NCI-H128 (cell line): Measurements from ENCODE around the gene ZBTB2.
"Not testable (repeated sequence)": the region's sequence is repeated elsewhere in the genome, so short reads cannot be mapped to it uniquely, and the experiment has no call there.

Source experiments
- DNase-seq: peaks from one replicate; lab custom pipeline; 2025; ENCODE audit not compliant: unreplicated experiment; lab: John Stamatoyannopoulos, UW

The ZBTB2 gene

DNA sequence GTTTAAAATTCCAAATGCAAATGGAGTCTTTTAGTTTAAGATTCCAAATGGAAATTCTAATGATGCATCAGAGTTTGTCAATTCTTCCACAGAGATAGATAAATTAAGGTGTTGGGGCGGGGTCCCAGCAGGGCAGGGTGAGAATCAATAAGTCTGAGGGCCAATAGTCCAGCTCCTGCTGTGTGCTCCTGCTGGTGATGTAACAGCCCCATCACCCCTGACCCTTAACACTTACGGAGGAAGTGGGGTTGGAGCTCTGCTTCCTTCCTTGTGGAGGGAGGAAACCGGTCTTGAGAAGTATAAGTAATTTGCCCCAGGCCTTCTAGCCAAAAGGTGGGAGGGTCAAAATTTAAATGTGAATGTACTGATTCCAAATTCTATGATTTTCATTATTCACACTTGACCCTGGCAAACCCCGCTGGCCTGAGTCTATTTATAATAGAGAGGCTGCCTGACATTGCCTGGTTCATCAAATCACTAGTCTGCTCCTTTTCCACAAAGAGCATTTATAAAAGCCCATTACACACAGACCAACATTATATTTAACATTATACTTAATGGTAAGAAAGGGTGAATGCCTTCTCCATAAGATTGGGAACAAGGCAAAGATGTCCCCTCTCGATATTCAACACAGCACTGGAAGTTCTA is 17.2 kb downstream of the ZBTB2 start:
- DNase-seq = no peak

DNA sequence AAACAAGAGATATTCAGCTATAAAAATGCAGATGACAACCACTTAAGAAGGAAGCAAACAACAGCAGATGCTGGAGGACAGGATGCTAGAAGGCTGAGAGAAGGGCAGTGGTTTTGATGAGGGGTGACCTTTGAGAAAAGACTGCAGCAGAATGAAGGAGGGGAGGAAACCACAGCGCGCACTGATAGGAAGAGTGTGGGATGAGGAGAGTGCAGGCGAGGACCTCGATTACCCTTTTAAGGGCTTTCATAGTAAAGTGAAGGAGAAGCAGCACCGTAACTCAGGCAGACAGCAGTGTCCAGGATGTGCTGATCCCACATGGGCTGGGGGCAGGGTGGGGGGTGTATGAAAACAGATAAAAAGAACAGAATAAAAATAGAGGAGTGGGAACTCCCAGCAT is 19.2 kb downstream of the ZBTB2 start:
- no peak for DNase-seq

DNA sequence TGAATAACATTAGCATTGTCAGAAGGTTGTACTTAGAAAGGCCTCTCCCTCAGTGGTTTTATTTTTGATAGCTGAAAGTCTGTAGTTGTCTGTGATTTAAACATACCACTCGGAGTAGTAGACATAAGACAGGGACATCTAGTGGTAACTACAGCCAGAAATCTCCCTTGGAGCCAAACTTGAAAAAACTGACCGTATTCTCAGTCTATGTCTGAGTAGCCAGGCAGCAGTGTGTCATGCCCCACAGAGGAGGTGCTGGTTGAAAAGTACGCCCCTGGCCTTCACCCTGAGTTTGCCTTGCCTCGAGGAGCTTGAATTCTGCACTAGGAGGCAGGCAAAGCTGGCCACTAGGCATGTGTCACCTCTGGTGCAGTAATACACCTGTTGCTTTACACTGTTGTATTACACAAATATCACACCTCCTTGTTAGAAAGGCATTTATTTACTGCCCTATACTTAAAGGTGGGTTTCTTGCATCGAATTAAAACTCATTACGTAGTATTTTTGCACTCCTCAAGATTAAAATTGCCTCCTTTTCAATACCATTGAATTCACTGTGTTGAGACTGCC is 20.8 kb downstream of the ZBTB2 start:
- no peak for DNase-seq

DNA sequence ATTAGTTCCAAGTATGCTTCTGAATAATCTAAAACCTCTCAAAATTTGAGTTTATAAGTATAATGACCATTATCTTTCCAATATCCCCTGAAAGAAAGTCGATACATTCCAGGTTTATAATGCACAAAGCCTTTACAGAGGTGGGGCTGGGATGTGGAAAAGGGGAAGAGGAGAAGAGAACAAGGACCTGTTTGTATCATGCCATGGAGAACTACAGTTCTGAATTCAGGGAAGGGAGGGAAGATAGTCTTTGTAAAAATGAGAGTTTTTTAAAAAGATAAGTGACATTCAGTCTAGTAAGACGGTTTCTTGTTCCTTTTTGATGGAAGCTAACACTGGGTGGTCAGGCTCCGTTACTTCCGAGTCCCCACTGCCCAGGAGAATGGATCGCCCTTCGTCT is 26.1 kb downstream of the ZBTB2 start:
- DNase-seq = no peak

DNA sequence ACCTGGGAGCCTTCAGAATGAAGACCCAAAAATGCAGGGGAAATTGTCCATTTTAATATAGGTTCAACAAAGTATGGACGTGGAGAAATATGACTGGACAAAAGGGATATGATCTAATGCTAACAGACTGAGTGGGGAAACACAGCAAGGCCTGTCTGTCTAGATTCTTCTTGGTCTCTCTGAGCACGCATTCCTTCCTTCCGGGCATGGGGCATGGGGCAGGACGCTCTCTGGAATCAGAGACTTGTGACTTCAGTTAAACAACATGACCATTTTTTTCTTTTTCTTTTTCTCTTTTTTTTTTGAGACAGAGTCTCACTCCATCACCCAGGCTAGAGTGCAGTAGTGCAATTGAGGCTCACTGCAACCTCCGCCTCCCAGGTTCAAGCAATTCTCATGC is 31.9 kb downstream of the ZBTB2 start:
- DNase-seq = no peak

DNA sequence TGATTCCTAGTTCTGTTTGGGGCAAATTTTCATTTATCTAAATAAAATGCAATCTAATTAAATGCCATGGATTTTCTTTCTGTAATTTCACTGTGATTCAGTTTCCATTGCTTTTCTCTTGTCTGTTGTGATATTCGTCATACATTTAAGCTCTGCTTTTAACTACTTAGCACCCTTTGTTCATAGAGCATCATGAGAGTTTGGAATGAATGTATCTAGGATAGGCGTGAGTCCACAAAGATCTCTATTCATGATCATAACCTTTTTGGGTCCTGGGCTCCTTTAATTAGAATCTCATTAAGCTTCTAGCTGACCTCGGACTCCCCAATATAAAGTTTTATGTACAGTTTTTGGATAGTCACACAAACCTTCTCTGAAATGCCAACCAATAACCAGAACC is 32.9 kb downstream of the ZBTB2 start:
- DNase-seq = no peak

DNA sequence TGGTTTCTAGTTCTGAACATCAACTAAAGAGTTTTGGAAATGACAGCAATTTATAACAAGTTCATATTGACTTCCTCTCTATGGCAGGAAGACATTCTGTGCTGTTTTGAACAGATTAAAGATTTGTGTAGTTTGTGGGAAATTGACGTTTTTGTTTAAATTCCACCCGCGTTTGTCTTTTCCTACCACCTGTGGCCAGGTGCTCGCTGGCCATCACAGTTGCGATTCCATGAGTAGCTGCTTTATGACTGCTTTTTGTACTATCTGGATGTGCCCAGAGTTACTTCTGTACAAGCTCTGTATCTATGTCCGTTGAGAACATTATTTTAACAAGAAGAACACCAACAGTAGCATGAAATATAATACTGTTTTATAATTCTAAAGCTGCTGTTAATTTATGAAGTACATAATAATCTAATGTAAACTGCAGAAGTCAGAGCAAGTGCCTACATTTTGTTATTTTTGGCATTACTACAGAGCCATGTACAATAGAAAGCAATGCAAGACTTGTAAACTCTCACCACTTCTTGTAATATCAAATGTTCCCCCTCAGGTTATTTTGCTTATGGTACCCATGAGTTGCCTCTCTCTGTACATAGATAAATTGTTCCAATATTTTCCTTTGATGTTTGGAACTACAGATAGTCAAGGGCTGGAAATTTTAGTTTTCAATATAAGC is 33.5 kb downstream of the ZBTB2 start:
- no peak for DNase-seq

DNA sequence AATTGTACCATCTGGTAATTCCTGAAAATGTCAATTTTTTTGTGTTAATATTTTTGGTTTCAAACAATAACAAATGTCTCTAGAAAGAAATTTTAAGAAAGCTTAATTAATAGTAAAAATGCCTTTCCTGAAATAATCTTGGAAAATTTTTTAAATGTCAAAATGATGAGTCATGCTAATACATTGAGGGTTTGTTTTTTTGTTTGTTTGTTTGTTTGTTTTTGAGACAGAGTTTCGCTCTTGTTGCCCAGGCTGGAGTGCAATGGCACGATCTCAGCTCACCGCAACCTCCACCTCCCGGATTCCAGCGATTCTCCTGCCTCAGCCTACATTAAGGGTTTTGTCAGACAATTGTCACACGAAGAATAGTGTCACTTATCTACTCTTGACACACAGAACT is 34.4 kb downstream of the ZBTB2 start:
- not testable (repeated sequence) for DNase-seq

DNA sequence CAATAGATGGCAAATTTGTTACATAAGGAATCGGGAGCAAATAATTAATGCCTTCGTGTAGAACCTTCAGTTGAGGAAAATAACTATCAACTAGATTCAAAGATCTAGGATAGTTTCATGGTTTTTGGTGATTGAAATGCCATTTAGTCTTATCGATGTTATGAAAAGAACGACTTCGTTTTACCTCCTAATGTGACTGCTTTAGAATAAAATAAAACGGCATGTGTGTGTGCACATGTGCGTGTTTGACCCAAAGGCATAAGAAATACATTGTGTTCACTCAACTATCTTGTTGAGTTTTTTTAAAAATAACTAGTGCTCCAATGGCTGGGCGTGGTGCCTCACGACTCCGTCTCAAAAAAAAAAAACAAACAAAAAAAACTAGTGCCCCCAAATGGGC is 37.6 kb downstream of the ZBTB2 start:
- DNase-seq = no peak

DNA sequence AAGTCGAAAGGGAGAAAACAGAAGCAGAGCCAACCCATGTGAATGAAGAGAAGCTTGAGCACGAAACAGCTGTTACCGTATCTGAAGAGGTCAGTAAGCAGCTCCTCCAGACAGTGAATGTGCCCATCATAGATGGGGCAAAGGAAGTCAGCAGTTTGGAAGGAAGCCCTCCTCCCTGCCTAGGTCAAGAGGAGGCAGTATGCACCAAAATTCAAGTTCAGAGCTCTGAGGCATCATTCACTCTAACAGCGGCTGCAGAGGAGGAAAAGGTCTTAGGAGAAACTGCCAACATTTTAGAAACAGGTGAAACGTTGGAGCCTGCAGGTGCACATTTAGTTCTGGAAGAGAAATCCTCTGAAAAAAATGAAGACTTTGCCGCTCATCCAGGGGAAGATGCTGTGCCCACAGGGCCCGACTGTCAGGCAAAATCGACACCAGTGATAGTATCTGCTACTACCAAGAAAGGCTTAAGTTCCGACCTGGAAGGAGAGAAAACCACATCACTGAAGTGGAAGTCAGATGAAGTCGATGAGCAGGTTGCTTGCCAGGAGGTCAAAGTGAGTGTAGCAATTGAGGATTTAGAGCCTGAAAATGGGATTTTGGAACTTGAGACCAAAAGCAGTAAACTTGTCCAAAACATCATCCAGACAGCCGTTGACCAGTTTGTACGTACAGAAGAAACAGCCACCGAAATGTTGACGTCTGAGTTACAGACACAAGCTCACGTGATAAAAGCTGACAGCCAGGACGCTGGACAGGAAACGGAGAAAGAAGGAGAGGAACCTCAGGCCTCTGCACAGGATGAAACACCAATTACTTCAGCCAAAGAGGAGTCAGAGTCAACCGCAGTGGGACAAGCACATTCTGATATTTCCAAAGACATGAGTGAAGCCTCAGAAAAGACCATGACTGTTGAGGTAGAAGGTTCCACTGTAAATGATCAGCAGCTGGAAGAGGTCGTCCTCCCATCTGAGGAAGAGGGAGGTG is 38.7 kb downstream of the ZBTB2 start:
- DNase-seq = no peak

DNA sequence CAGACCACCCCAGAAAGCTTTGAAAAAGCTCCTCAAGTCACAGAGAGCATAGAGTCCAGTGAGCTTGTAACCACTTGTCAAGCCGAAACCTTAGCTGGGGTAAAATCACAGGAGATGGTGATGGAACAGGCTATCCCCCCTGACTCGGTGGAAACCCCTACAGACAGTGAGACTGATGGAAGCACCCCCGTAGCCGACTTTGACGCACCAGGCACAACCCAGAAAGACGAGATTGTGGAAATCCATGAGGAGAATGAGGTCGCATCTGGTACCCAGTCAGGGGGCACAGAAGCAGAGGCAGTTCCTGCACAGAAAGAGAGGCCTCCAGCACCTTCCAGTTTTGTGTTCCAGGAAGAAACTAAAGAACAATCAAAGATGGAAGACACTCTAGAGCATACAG is 39.6 kb downstream of the ZBTB2 start:
- DNase-seq = no peak

DNA sequence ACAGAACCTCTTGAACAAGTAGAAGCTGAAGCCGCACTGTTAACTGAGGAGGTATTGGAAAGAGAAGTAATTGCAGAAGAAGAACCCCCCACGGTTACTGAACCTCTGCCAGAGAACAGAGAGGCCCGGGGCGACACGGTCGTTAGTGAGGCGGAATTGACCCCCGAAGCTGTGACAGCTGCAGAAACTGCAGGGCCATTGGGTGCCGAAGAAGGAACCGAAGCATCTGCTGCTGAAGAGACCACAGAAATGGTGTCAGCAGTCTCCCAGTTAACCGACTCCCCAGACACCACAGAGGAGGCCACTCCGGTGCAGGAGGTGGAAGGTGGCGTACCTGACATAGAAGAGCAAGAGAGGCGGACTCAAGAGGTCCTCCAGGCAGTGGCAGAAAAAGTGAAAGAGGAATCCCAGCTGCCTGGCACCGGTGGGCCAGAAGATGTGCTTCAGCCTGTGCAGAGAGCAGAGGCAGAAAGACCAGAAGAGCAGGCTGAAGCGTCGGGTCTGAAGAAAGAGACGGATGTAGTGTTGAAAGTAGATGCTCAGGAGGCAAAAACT is 40.1 kb downstream of the ZBTB2 start:
- no peak for DNase-seq

DNA sequence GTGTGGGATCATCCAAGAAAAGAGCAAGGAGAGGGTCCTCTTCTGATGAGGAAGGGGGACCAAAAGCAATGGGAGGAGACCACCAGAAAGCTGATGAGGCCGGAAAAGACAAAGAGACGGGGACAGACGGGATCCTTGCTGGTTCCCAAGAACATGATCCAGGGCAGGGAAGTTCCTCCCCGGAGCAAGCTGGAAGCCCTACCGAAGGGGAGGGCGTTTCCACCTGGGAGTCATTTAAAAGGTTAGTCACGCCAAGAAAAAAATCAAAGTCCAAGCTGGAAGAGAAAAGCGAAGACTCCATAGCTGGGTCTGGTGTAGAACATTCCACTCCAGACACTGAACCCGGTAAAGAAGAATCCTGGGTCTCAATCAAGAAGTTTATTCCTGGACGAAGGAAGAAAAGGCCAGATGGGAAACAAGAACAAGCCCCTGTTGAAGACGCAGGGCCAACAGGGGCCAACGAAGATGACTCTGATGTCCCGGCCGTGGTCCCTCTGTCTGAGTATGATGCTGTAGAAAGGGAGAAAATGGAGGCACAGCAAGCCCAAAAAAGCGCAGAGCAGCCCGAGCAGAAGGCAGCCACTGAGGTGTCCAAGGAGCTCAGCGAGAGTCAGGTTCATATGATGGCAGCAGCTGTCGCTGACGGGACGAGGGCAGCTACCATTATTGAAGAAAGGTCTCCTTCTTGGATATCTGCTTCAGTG is 40.8 kb downstream of the ZBTB2 start:
- no peak for DNase-seq

DNA sequence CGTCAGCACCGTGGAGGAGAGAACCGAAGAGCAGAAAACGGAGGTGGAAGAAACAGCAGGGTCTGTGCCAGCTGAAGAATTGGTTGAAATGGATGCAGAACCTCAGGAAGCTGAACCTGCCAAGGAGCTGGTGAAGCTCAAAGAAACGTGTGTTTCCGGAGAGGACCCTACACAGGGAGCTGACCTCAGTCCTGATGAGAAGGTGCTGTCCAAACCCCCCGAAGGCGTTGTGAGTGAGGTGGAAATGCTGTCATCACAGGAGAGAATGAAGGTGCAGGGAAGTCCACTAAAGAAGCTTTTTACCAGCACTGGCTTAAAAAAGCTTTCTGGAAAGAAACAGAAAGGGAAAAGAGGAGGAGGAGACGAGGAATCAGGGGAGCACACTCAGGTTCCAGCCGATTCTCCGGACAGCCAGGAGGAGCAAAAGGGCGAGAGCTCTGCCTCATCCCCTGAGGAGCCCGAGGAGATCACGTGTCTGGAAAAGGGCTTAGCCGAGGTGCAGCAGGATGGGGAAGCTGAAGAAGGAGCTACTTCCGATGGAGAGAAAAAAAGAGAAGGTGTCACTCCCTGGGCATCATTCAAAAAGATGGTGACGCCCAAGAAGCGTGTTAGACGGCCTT is 41.6 kb downstream of the ZBTB2 start:
- no peak for DNase-seq

DNA sequence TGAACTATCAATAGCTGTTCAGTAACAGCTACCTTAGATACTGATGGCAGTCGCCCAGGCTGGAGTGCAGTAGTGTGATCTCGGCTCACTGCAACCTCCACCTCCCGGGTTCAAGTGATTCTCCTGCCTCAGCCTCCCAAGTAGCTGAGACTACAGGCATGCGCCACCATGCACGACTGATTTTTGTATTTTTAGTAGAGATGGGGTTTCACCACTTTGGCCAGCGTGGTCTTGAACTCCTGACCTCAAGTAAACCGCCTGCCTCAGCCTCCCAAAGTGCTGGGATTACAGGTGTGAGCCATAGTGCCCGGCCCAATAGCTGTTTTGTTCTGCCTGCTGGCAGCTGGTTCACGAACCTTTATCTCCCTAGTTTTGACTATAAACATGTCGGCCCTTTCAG is 48.6 kb downstream of the ZBTB2 start:
- not testable (repeated sequence) for DNase-seq

DNA sequence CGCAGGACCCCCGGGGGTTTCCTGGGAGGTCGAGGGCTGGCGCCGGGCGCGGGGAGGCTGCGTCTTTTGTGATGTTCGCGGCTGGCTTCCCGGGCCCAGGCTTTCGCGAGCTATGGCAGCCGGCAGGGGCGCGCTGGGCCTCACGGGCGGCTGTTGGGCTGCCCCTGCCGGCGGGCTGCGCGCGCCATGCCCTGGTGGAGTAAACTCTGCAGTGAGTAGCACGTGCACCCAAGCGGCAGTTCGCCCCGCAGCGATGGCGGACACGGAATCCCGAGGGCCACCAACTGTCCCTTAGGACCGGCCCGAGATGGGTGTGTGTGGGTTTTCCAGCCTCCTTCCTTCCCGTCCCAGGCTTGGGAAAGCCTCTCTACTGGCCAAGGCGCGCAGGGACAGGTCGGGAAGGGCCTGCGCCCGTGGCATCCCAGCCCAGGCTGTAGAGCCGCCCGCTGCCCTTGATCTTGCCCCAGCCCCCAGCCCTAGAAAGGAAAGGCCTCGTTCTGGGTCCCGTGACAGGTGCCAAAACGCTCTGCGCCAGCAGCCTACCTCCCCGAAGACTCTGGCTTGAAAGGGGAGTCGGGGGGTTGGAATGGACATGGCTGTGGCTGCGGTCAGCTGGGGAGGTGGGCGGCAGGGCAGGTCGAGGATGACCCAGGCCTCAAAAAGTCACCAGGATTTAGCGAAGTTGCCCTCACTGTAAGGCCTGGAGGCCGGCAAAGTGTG is 49.7 kb downstream of the ZBTB2 start:
- DNase-seq = no peak

DNA sequence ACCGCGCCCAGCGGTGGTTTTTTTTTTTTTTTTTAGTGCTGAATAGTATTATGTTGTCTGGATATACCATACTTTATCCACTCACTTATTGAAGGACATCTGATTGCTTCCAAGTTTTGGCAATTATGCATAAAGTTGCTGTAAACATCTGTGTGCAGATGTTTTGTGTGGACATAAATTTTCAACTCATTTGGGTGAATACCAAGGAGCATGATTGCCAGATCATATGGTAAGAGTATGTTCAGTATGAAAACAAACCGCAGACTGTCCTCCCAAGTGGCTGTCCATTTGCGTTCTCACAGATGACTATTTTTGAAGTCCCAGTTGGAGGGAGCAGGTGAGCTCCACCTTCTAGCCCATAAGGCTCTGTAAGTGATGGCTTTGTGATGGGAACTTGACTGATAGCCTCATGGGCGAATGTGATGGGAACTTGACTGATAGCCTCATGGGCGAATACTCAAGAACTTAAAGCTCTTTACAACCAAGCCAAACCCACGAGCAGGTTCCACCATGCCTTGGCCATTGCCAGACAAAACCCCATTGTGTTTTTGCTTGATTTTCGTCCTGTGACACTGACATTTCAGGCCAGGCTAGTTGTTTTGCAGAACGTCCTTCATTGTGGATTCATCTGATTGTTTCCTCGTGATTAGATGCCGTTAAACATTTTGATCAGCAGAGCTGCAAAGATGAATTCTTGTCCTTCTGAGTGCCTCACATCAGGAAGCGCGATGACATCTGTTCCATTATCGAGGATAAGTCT is 51.0 kb downstream of the ZBTB2 start:
- no peak for DNase-seq

DNA sequence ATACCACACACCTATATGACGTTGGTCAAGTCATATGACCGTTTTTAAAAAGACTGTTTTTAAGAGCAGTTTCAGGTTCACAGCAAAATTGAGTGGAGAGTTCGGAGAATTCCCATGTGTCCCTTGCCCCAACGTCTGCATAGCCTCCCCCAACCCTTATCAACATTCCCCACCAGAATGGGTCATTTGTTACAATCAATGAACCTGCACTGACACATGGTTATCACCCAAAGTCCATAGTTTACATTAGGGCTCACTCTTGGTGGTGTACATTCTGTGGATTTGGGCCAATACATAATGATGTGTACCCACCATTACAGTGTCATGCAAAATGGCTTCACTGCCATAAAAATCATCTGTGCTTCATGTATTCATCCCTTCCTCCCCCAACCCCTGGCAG is 52.0 kb downstream of the ZBTB2 start:
- no peak for DNase-seq
